ENCODE data around the gene DLST. TPM values are rescaled to one million over a fixed set of nuclear protein-coding genes. Genes with fewer than 3 reads are reported as not detected.

The DLST gene
- total RNA-seq, 1 experiment from 2014 or later: 68.8 TPM

- no peaks in the 10 kb centered on the region for H3K27me3 ChIP-seq (ENCODE audit: control insufficient read depth, insufficient read depth, low read length)
- no peak for DNase-seq (ENCODE audit: low read depth, low spot score)
- no peak for TF ChIP-seq SIN3A (IDR thresholded peaks at IDR 0.05; ENCODE audit: borderline replicate concordance, insufficient read depth, low read depth, low read length)
- no peak for TF ChIP-seq TCF7L2 (IDR thresholded peaks at IDR 0.05; ENCODE audit: low read depth, low read length)
- TF ChIP-seq POLR2AphosphoS5 (IDR thresholded peaks at IDR 0.05; ENCODE audit: low read depth, low read length): no peak
- TF ChIP-seq, protein P1, sequence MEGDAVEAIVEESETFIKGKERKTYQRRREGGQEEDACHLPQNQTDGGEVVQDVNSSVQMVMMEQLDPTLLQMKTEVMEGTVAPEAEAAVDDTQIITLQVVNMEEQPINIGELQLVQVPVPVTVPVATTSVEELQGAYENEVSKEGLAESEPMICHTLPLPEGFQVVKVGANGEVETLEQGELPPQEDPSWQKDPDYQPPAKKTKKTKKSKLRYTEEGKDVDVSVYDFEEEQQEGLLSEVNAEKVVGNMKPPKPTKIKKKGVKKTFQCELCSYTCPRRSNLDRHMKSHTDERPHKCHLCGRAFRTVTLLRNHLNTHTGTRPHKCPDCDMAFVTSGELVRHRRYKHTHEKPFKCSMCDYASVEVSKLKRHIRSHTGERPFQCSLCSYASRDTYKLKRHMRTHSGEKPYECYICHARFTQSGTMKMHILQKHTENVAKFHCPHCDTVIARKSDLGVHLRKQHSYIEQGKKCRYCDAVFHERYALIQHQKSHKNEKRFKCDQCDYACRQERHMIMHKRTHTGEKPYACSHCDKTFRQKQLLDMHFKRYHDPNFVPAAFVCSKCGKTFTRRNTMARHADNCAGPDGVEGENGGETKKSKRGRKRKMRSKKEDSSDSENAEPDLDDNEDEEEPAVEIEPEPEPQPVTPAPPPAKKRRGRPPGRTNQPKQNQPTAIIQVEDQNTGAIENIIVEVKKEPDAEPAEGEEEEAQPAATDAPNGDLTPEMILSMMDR (IDR thresholded peaks at IDR 0.05): no peak
- TF ChIP-seq REST (IDR thresholded peaks at IDR 0.05; ENCODE audit: insufficient read depth in 1 of 2, low read depth in 2 of 2, low read length in 1 of 2): no peak
- H3K36me3 ChIP-seq (ENCODE audit: control insufficient read depth, insufficient read depth, low read length): no peaks in the 10 kb centered on the region; the same call in 1 of the 2 replicates
- CTCF ChIA-PET: no interaction called here
- H3K9me3 ChIP-seq (ENCODE audit: control insufficient read depth, insufficient read depth, low read depth, low read length): no peaks in the 10 kb centered on the region
- no TSS peak for BruUV-seq (replicated peaks)
- no peaks in the 10 kb centered on the region; the same call in 1 of the 2 replicates for H3K4me1 ChIP-seq (ENCODE audit: control insufficient read depth, insufficient read depth, low read length)
- in situ Hi-C loops (cut with HindIII; ENCODE audit: low pct_unique_long_range_greater_than_20kb, low sequenced_read_pairs) (no loop called here), intact Hi-C loops (cut with micrococcal nuclease; ENCODE audit: unreplicated experiment) (loop anchor here (10.0 kb wide), 2 partner anchors 62 to 142 kb away; partner anchors contain the start of gene EIF2B2)
- H3K4me3 ChIP-seq (ENCODE audit: low read depth in 2 of 2, low read length in 2 of 2): no peak overlapping the region
- ATAC-seq: no peak
- POLR2A ChIA-PET: no interaction called here
- no peak overlapping the region for H3K27ac ChIP-seq (ENCODE audit: low read length)
These were observed 60.9 kb downstream of the DLST start for GRCh38 chr14:74942608-74943007.

DNA sequence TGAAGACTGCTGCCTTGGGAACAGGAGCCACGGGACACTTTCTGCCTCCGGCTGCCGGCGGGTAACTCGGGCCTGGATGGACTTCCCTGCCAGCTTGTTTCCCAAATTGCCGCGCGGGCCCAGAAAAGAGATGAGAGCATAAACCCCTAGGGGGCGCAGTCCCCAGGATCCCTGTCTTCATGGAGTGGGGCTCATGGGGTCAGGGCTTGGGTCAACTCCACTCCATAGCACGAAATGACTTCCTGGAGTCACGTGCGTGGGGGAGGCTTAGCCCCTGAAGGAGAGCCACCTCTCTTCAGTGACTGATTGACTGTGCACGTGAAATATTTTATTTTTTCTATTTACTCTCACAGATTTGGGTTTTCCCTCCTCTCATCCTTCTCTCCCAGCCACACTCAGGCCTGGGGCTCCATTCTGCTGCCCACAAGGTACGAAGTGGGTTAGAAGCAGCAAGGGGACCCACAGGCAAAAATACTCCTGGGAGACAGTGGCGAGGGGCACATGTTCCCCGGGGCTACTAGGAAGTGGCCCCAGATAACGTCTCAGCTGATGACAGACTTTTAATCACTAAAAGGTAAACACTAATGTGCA lies 63.6 kb downstream of the DLST start:
- no peak overlapping the region for H3K27ac ChIP-seq (ENCODE audit: low read length)
- ChIA-PET POLR2A (no interaction called here), CTCF (interaction anchor here (0.6 to 1.3 kb wide), 6 partner anchors 9 to 441 kb away, joined by 3 to 8 read pairs (median 3); partner anchors contain the start of gene PGF)
- no peaks in the 10 kb centered on the region for H3K9me3 ChIP-seq (ENCODE audit: control insufficient read depth, insufficient read depth, low read depth, low read length)
- no peak overlapping the region for H3K4me3 ChIP-seq (ENCODE audit: low read depth in 2 of 2, low read length in 2 of 2)
- DNase-seq (ENCODE audit: low read depth, low spot score): no peak
- H3K4me1 ChIP-seq (ENCODE audit: control insufficient read depth, insufficient read depth, low read length): 0 out of 2 replicates have a peak, but pooled peaks cover 2% of the 10 kb centered on the region
- in situ Hi-C loops (cut with HindIII; ENCODE audit: low pct_unique_long_range_greater_than_20kb, low sequenced_read_pairs): no loop called here
- TF ChIP-seq, protein P1 (IDR thresholded peaks at IDR 0.05): peak; percentile 82
- TF ChIP-seq POLR2AphosphoS5 (IDR thresholded peaks at IDR 0.05; ENCODE audit: low read depth, low read length): no peak
- no TSS peak for BruUV-seq (replicated peaks)
- H3K27me3 ChIP-seq (ENCODE audit: control insufficient read depth, insufficient read depth, low read length): no peaks in the 10 kb centered on the region
- no peaks in the 10 kb centered on the region; the same call in 1 of the 2 replicates for H3K36me3 ChIP-seq (ENCODE audit: control insufficient read depth, insufficient read depth, low read length)
- peak; percentile 46 for ATAC-seq
- intact Hi-C loops (cut with micrococcal nuclease; ENCODE audit: unreplicated experiment): loop anchor here (10.0 kb wide), 2 partner anchors 59 to 139 kb away; partner anchors contain the start of gene EIF2B2
